H1 (cell line): ENCODE data around the gene LPCAT3. TPM values are rescaled to one million over a fixed set of nuclear protein-coding genes. Genes with fewer than 3 reads are reported as not detected.

ENCODE experiments used
- BACH1 ChIP-seq: IDR thresholded peaks from 2 replicates; pipeline ENCODE4 v1.6.1; 2012; ENCODE audit warnings: low read length, improper control_type of control experiment
- HDAC6 ChIP-seq: IDR thresholded peaks from one replicate; pipeline ENCODE4 v1.7.1; 2012; ENCODE audit warnings: low read depth, mild to moderate bottlenecking, inconsistent platforms, low read length, moderate library complexity
- JUND ChIP-seq: IDR thresholded peaks from 2 replicates; pipeline ENCODE4 v1.6.1; 2011; ENCODE audit warnings: mild to moderate bottlenecking, improper control_type of control experiment, low read length
- RNF2 ChIP-seq: fragments of 200-900, 300-1000 bp; sonication (generic); IDR thresholded peaks from 2 replicates; pipeline ENCODE4 v1.7.1; 2016; ENCODE audit warnings: borderline replicate concordance, low read depth, mild to moderate bottlenecking, antibody characterized with exemption, low read length; ENCODE audit not compliant: poor library complexity, severe bottlenecking; ENCODE audit errors: missing control alignments
- SRF ChIP-seq: IDR thresholded peaks from 2 replicates; pipeline ENCODE4 v1.6.1; 2011; ENCODE audit warnings: mild to moderate bottlenecking, low read depth, low read length, moderate library complexity
- TCF12 ChIP-seq: IDR thresholded peaks from 2 replicates; pipeline ENCODE4 v1.6.1; 2011; ENCODE audit warnings: low read depth, mild to moderate bottlenecking, low read length
- USF2 ChIP-seq: IDR thresholded peaks from 2 replicates; pipeline ENCODE4 v1.6.1; 2011; ENCODE audit warnings: low read length, improper control_type of control experiment
- YY1 ChIP-seq: IDR thresholded peaks from 2 replicates; pipeline ENCODE4 v1.6.1; 2011; ENCODE audit warnings: low read depth, mild to moderate bottlenecking, low read length
- polyA plus RNA-seq, 7 experiments: library from polyadenylated mRNA; depleted of rRNA in 3 of 7; stranded (reverse) in 5 of 7; unstranded in 2 of 7; fragments of >200 nt in 5 of 7; fragments of 200-250 nt in 2 of 7; gene quantifications; 1 replicate in 5 of 7; 2 replicates in 1 of 7; 4 replicates in 1 of 7; pipeline versions ENCODE4 v1.2.1 to v1.2.3, GENCODE V29; 2011 to 2013; ENCODE audit warnings: missing spikeins in 2 of 7, mixed read lengths in 2 of 7
- total RNA-seq: library from RNA; stranded (reverse); fragmentation: NEBNext Ultra II Directional; extraction: Animal tissue kit (Norgen Biotek cat#: 25700); gene quantifications from 2 replicates; pipeline ENCODE4 v1.2.1, GENCODE V29; 2021

LPCAT3 gene
- total and polyA plus RNA-seq, 2 of the 8 experiments (the other 6 are each of a cell fraction or from before 2014, with no cell fraction given) = 55.8 to 70.4 TPM

GRCh38 chr12:7018350-7019042 lies at the start of gene LPCAT3 (continued):
- no peak for TF ChIP-seq RNF2
- no peak for TF ChIP-seq USF2
- TF ChIP-seq YY1 = peak; percentile 75
- no peak for TF ChIP-seq JUND
- no peak for TF ChIP-seq SRF
- TF ChIP-seq HDAC6 = no peak
- TF ChIP-seq TCF12 = no peak
- no peak for TF ChIP-seq BACH1
